ENCODE data around the gene TMEM242. TPM values are rescaled to one million over a fixed set of nuclear protein-coding genes. Genes with fewer than 3 reads are reported as not detected.

TMEM242 gene
- polyA plus RNA-seq, 1 donor: 10.4 TPM

GRCh38 chr6:157245436-157245835 lies 77.9 kb downstream of the TMEM242 start:
- Histone ChIP-seq H3K36me3 (ENCODE audit: control insufficient read depth, insufficient read depth, low read length) (no peaks in the 10 kb centered on the region), H3K4me1 (ENCODE audit: control insufficient read depth, insufficient read depth, low read length) (no peaks in the 10 kb centered on the region), H3K9me3 (ENCODE audit: control insufficient read depth, low read depth, low read length) (peaks cover 11% of the 10 kb centered on the region), H3K4me3 (ENCODE audit: low read length) (no peak overlapping the region), H3K27me3 (ENCODE audit: control insufficient read depth, insufficient read depth, low read length) (no peaks in the 10 kb centered on the region), H3K27ac (ENCODE audit: low read length) (no peak overlapping the region)
- no CpG with 5 or more reads among the region's 13 CpGs for WGBS (ENCODE audit: insufficient coverage, low lambda C conversion rate)
- DNase-seq: no peak

- Histone ChIP-seq H3K27me3 (ENCODE audit: control insufficient read depth, insufficient read depth, low read length) (no peaks in the 10 kb centered on the region), H3K4me1 (ENCODE audit: control insufficient read depth, insufficient read depth, low read length) (peaks cover 3% of the 10 kb centered on the region), H3K27ac (ENCODE audit: low read length) (no peak overlapping the region), H3K9me3 (ENCODE audit: control insufficient read depth, low read depth, low read length) (peaks cover 11% of the 10 kb centered on the region), H3K36me3 (ENCODE audit: control insufficient read depth, insufficient read depth, low read length) (no peaks in the 10 kb centered on the region), H3K4me3 (ENCODE audit: low read length) (no peak overlapping the region)
- DNase-seq: no peak
- WGBS (ENCODE audit: insufficient coverage, low lambda C conversion rate): no CpG with 5 or more reads among the region's 4 CpGs
Observed at GRCh38 chr6:157244780-157245179, 78.5 kb downstream of the TMEM242 start.

- DNase-seq: no peak
- no CpG with 5 or more reads among the region's 4 CpGs for WGBS (ENCODE audit: insufficient coverage, low lambda C conversion rate)
- Histone ChIP-seq H3K4me3 (ENCODE audit: low read length) (no peak overlapping the region), H3K36me3 (ENCODE audit: control insufficient read depth, insufficient read depth, low read length) (no peaks in the 10 kb centered on the region), H3K4me1 (ENCODE audit: control insufficient read depth, insufficient read depth, low read length) (peaks cover 3% of the 10 kb centered on the region), H3K27ac (ENCODE audit: low read length) (no peak overlapping the region), H3K27me3 (ENCODE audit: control insufficient read depth, insufficient read depth, low read length) (no peaks in the 10 kb centered on the region), H3K9me3 (ENCODE audit: control insufficient read depth, low read depth, low read length) (peaks cover 11% of the 10 kb centered on the region)
Observed at GRCh38 chr6:157244175-157244574, 79.1 kb downstream of the TMEM242 start.

- no peak for DNase-seq
- no peak overlapping the region for H3K4me3 ChIP-seq (ENCODE audit: low read length)
- WGBS (ENCODE audit: insufficient coverage, low lambda C conversion rate): no CpG with 5 or more reads among the region's 6 CpGs
- H3K36me3 ChIP-seq (ENCODE audit: control insufficient read depth, insufficient read depth, low read length): no peaks in the 10 kb centered on the region
- H3K4me1 ChIP-seq (ENCODE audit: control insufficient read depth, insufficient read depth, low read length): peaks cover 3% of the 10 kb centered on the region
- peaks cover 3% of the 10 kb centered on the region for H3K27me3 ChIP-seq (ENCODE audit: control insufficient read depth, insufficient read depth, low read length)
- H3K9me3 ChIP-seq (ENCODE audit: control insufficient read depth, low read depth, low read length): peaks cover 8% of the 10 kb centered on the region
- no peak overlapping the region for H3K27ac ChIP-seq (ENCODE audit: low read length)
Observed at GRCh38 chr6:157242791-157243190, 80.5 kb downstream of the TMEM242 start.

GRCh38 chr6:157240960-157241311 lies 82.4 kb downstream of the TMEM242 start:
- no peak overlapping the region for H3K27ac ChIP-seq (ENCODE audit: low read length)
- peaks cover 3% of the 10 kb centered on the region for H3K4me1 ChIP-seq (ENCODE audit: control insufficient read depth, insufficient read depth, low read length)
- WGBS (ENCODE audit: insufficient coverage, low lambda C conversion rate): no CpG with 5 or more reads among the region's 10 CpGs
- H3K36me3 ChIP-seq (ENCODE audit: control insufficient read depth, insufficient read depth, low read length): no peaks in the 10 kb centered on the region
- H3K9me3 ChIP-seq (ENCODE audit: control insufficient read depth, low read depth, low read length): peaks cover 4% of the 10 kb centered on the region
- DNase-seq: no peak
- H3K27me3 ChIP-seq (ENCODE audit: control insufficient read depth, insufficient read depth, low read length): peaks cover 17% of the 10 kb centered on the region
- no peak overlapping the region for H3K4me3 ChIP-seq (ENCODE audit: low read length)

GRCh38 chr6:157240059-157240959 lies 83.0 kb downstream of the TMEM242 start:
- Histone ChIP-seq H3K27ac (ENCODE audit: low read length) (no peak overlapping the region), H3K4me3 (ENCODE audit: low read length) (peak overlapping the region; percentile 34), H3K27me3 (ENCODE audit: control insufficient read depth, insufficient read depth, low read length) (peaks cover 23% of the 10 kb centered on the region), H3K36me3 (ENCODE audit: control insufficient read depth, insufficient read depth, low read length) (no peaks in the 10 kb centered on the region), H3K4me1 (ENCODE audit: control insufficient read depth, insufficient read depth, low read length) (peaks cover 9% of the 10 kb centered on the region), H3K9me3 (ENCODE audit: control insufficient read depth, low read depth, low read length) (peaks cover 7% of the 10 kb centered on the region)
- peak in 1 of 2 donors; percentile 41 for DNase-seq
- WGBS (ENCODE audit: insufficient coverage, low lambda C conversion rate): 0% methylated on average over 1 of the region's 28 CpGs

GRCh38 chr6:157239671-157240058 lies 83.7 kb downstream of the TMEM242 start:
- Histone ChIP-seq H3K4me3 (ENCODE audit: low read length) (no peak overlapping the region), H3K4me1 (ENCODE audit: control insufficient read depth, insufficient read depth, low read length) (peaks cover 16% of the 10 kb centered on the region), H3K9me3 (ENCODE audit: control insufficient read depth, low read depth, low read length) (peaks cover 7% of the 10 kb centered on the region), H3K36me3 (ENCODE audit: control insufficient read depth, insufficient read depth, low read length) (no peaks in the 10 kb centered on the region), H3K27me3 (ENCODE audit: control insufficient read depth, insufficient read depth, low read length) (peaks cover 30% of the 10 kb centered on the region), H3K27ac (ENCODE audit: low read length) (no peak overlapping the region)
- no peak for DNase-seq
- WGBS (ENCODE audit: insufficient coverage, low lambda C conversion rate): no CpG with 5 or more reads among the region's 12 CpGs

Other genes with a start within 250 kb of the TMEM242 start
- gene ZDHHC14, start 57.7 kb upstream of the TMEM242 start, polyA plus RNA-seq: 26.5 TPM

Data from large intestine (tissue), 3 donors.